Measurements from ENCODE around the gene PRR15.

PRR15 gene

GRCh38 chr7:29610086-29610485 lies 46.5 kb downstream of the PRR15 start:
- DNase-seq (ENCODE audit: low spot score), result no peak

GRCh38 chr7:29611941-29612544 lies 48.4 kb downstream of the PRR15 start:
- DNase-seq (ENCODE audit: low spot score), result no peak

- DNase-seq (ENCODE audit: low spot score), result no peak
Observed at GRCh38 chr7:29612596-29612995, 49.0 kb downstream of the PRR15 start.

GRCh38 chr7:29613100-29613499 lies 49.5 kb downstream of the PRR15 start:
- DNase-seq (ENCODE audit: low spot score), result no peak

GRCh38 chr7:29614229-29614628 lies 50.6 kb downstream of the PRR15 start:
- DNase-seq (ENCODE audit: low spot score), result no peak
